Trophoblast cell (in vitro differentiated cells and primary cell): ENCODE results near the gene IGSF9.
"Not testable (repeated sequence)": the region's sequence is repeated elsewhere in the genome, so short reads cannot be mapped to it uniquely, and the experiment has no call there.

Experiments
- DNase-seq, 2 donors: peaks; one replicate each; pipeline ENCODE4 v3.0.0-alpha.2; 2016
- H2AFZ ChIP-seq: 2 replicates; pipeline ENCODE4 v1.6.1; 2013; ENCODE audit warnings: low read length, moderate library complexity, mild to moderate bottlenecking; ENCODE audit not compliant: insufficient read depth, poor library complexity
- H2AK5ac ChIP-seq: 2 replicates; pipeline ENCODE4 v1.6.1; 2013; ENCODE audit warnings: mild to moderate bottlenecking, low read length
- H2BK120ac ChIP-seq: 2 replicates; pipeline ENCODE4 v1.6.1; 2013; ENCODE audit warnings: low read length, mild to moderate bottlenecking, moderate library complexity; ENCODE audit not compliant: insufficient read depth, poor library complexity
- H2BK12ac ChIP-seq: 2 replicates; pipeline ENCODE4 v1.6.1; 2013; ENCODE audit warnings: mild to moderate bottlenecking, low read length, moderate library complexity
- H2BK5ac ChIP-seq: 2 replicates; pipeline ENCODE4 v1.6.1; 2013; ENCODE audit warnings: low read length, low read depth, moderate library complexity, mild to moderate bottlenecking; ENCODE audit not compliant: poor library complexity
- H3K14ac ChIP-seq: 2 replicates; pipeline ENCODE4 v1.6.1; 2013; ENCODE audit warnings: mild to moderate bottlenecking, low read length
- H3K18ac ChIP-seq: 2 replicates; pipeline ENCODE4 v1.6.1; 2013; ENCODE audit warnings: mild to moderate bottlenecking, low read length
- H3K23ac ChIP-seq: 2 replicates; pipeline ENCODE4 v1.6.1; 2013; ENCODE audit warnings: low read length
- H3K27ac ChIP-seq: 2 replicates; pipeline ENCODE4 v1.5.1; 2013; ENCODE audit warnings: low read depth, mild to moderate bottlenecking, inconsistent platforms, low read length, moderate library complexity
- H3K27me3 ChIP-seq: 2 replicates; pipeline ENCODE4 v1.6.1; 2013; ENCODE audit warnings: inconsistent platforms, mild to moderate bottlenecking, low read length, moderate library complexity; ENCODE audit not compliant: insufficient read depth
- H3K36me3 ChIP-seq, 2 experiments: 1 replicate in 1 of 2; 2 replicates in 1 of 2; pipeline ENCODE4 v1.6.1; 2013; ENCODE audit warnings: low read length in 2 of 2, mild to moderate bottlenecking in 2 of 2, moderate library complexity in 1 of 2; ENCODE audit not compliant: insufficient read depth in 2 of 2, control insufficient read depth in 1 of 2
- H3K4ac ChIP-seq: 2 replicates; pipeline ENCODE4 v1.6.1; 2013; ENCODE audit warnings: low read depth, mild to moderate bottlenecking, low read length, moderate library complexity
- H3K4me1 ChIP-seq, 2 experiments: 1 replicate in 1 of 2; 2 replicates in 1 of 2; pipeline ENCODE4 v1.6.1; 2013; ENCODE audit warnings: low read length in 2 of 2, mild to moderate bottlenecking in 2 of 2, moderate library complexity in 1 of 2; ENCODE audit not compliant: insufficient read depth in 2 of 2, control insufficient read depth in 1 of 2
- H3K4me2 ChIP-seq: 2 replicates; pipeline ENCODE4 v1.6.1; 2013; ENCODE audit warnings: inconsistent platforms, mild to moderate bottlenecking, low read length, moderate library complexity
- H3K4me3 ChIP-seq: 2 replicates; pipeline ENCODE4 v1.5.1; 2013; ENCODE audit warnings: mild to moderate bottlenecking, low read depth, low read length, inconsistent platforms
- H3K79me1 ChIP-seq: one replicate; pipeline ENCODE4 v1.6.1; 2013; ENCODE audit warnings: low read length
- H3K79me2 ChIP-seq: 2 replicates; pipeline ENCODE4 v1.6.1; 2013; ENCODE audit warnings: low read length, mild to moderate bottlenecking; ENCODE audit not compliant: control insufficient read depth, insufficient read depth, poor library complexity
- H3K9ac ChIP-seq: 2 replicates; pipeline ENCODE4 v1.6.1; 2013; ENCODE audit warnings: mild to moderate bottlenecking, low read length
- H3K9me3 ChIP-seq: 2 replicates; pipeline ENCODE4 v1.6.1; 2013; ENCODE audit warnings: low read depth, mild to moderate bottlenecking, control low read depth, inconsistent platforms, low read length; ENCODE audit not compliant: insufficient read depth
- H4K12ac ChIP-seq: 2 replicates; pipeline ENCODE4 v1.6.1; 2013; ENCODE audit warnings: low read depth, mild to moderate bottlenecking, low read length, moderate library complexity
- H4K8ac ChIP-seq: 2 replicates; pipeline ENCODE4 v1.6.1; 2013; ENCODE audit warnings: low read depth, mild to moderate bottlenecking, low read length, moderate library complexity
- H4K91ac ChIP-seq: one replicate; pipeline ENCODE4 v1.6.1; 2013; ENCODE audit warnings: low read depth, mild to moderate bottlenecking, low read length, moderate library complexity
- WGBS: extraction: QIAGEN DNeasy Blood & Tissue Kit; methylation state at CpG from one replicate; pipeline ENCODE4 v1.1.7; 2013; ENCODE audit warnings: missing lambda C conversion rate; ENCODE audit not compliant: insufficient read length, insufficient coverage; ENCODE audit errors: extremely low coverage; 5-methylcytosine and 5-hydroxymethylcytosine counted together

IGSF9 gene

DNA sequence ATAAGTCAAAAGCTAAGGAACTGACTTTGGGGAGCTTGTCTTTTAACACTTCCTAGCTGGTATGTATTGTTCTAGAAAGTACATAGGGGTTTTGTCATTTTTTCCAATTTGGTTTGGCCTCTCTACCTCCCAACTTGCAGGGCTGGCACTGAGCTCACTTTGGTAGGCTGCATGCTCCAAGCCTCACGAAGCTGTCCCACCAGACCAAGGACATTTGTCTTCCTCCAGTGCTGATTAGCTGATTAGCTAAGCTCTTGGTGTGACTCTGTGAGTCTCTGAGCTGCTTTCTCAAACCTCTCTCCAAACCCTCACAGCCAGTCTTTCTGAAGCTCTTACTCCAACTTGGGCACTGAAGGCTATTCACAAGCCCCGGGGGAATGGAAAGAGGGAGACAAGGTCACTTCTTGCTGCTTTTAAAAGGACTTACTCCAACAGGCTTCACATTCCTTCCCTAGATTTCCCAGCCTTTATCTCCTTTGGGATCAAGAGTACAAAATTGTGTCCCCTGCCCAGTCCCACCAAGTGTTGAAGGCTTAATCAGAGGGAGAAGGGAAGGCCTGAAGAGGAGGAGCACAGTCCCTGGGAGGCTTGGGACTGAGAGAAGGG lies 44.6 kb downstream of the IGSF9 start:
- Histone ChIP-seq H4K91ac (peak overlapping the region; percentile 94), H3K4me3 (no peak overlapping the region), H2AK5ac (no peak overlapping the region), H3K9ac (no peak overlapping the region), H3K23ac (no peak overlapping the region), H3K14ac (peak overlapping the region; percentile 73), H2AFZ (peak overlapping the region; percentile 40), H3K27me3 (no peaks in the 10 kb centered on the region), H3K4ac (peak overlapping the region; percentile 69), H4K12ac (no peak overlapping the region), H3K4me1 (peaks cover 14 to 22% of the 10 kb centered on the region in 2 experiments), H2BK12ac (peak overlapping the region; percentile 69), H3K4me2 (peak overlapping the region; percentile 64), H3K18ac (peak overlapping the region; percentile 82), H4K8ac (peak overlapping the region; percentile 77), H2BK120ac (peak overlapping the region; percentile 91), H3K36me3 (no peaks in the 10 kb centered on the region), H3K79me1 (peaks cover 21% of the 10 kb centered on the region), H3K27ac (peak overlapping the region; percentile 88), H3K79me2 (no peaks in the 10 kb centered on the region), H3K9me3 (no peaks in the 10 kb centered on the region), H2BK5ac (peak overlapping the region; percentile 90)
- peak in 1 of 2 donors; percentile 53 for DNase-seq
- no CpG with 5 or more reads among the region's 2 CpGs for WGBS

- H3K4me2 ChIP-seq, result peak within 1 kb of the TSS; percentile 64
- peak within 1 kb of the TSS; percentile 96 for H2BK5ac ChIP-seq
- no peaks in the 10 kb centered on the region for H3K27me3 ChIP-seq
- peak within 1 kb of the TSS; percentile 73 for H2AK5ac ChIP-seq
- peak within 1 kb of the TSS; percentile 69 for H3K4ac ChIP-seq
- DNase-seq, result peak; percentile 96 to 97
- H4K12ac ChIP-seq, result peak within 1 kb of the TSS; percentile 37
- peak within 1 kb of the TSS; percentile 94 for H4K91ac ChIP-seq
- peaks cover 21% of the 10 kb centered on the region for H3K79me1 ChIP-seq
- peak within 1 kb of the TSS; percentile 40 for H2AFZ ChIP-seq
- H3K79me2 ChIP-seq, result no peaks in the 10 kb centered on the region
- H3K14ac ChIP-seq, result peak within 1 kb of the TSS; percentile 87
- H3K23ac ChIP-seq, result no peak within 1 kb of the TSS
- H3K18ac ChIP-seq, result peak within 1 kb of the TSS; percentile 82
- no peaks in the 10 kb centered on the region for H3K36me3 ChIP-seq
- no peak within 1 kb of the TSS for H3K9ac ChIP-seq
- H2BK120ac ChIP-seq, result peak within 1 kb of the TSS; percentile 92
- no CpG with 5 or more reads among the region's 30 CpGs for WGBS
- peaks cover 14 to 22% of the 10 kb centered on the region in 2 experiments for H3K4me1 ChIP-seq
- H2BK12ac ChIP-seq, result peak within 1 kb of the TSS; percentile 93
- peak within 1 kb of the TSS; percentile 86 for H4K8ac ChIP-seq
- H3K9me3 ChIP-seq, result no peaks in the 10 kb centered on the region
- H3K27ac ChIP-seq, result peak within 1 kb of the TSS; percentile 88
- no peak within 1 kb of the TSS for H3K4me3 ChIP-seq
Observed at GRCh38 chr1:159900086-159900680, 45.2 kb downstream of the IGSF9 start, which contains the start of gene CFAP45. Gene CFAP45, minus strand, starts transcription at chr1:159900165. Its CDS starts 67 bp downstream, at chr1:159900098.

DNA sequence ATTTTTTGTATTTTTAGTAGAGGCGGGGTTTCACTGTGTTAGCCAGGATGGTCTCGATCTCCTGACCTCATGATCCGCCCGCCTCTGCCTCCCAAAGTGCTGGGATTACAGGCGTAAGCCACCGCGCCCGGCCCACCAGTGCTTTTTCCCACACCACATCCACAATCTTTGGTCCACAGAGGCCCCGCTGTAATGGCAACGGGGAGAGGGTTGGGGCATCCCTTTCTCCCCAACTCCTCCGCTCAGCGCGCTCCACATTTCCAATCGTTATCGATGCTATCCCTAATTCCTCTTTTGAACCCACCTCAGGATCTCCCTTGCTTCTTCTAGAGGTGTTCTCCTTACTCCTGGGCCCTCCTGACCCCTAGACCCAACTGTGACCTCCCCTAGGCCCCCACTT lies 45.8 kb downstream of the IGSF9 start:
- no CpG with 5 or more reads among the region's 15 CpGs for WGBS
- Histone ChIP-seq H2BK120ac (peak overlapping the region; percentile 16), H4K91ac (peak overlapping the region; percentile 36), H3K79me1 (peaks cover 21% of the 10 kb centered on the region), H3K4me1 (peaks cover 14 to 22% of the 10 kb centered on the region in 2 experiments), H3K4me2 (peak overlapping the region; percentile 43), H2BK12ac (peak overlapping the region; percentile 46), H3K18ac (peak overlapping the region; percentile 8), H3K4ac (peak overlapping the region; percentile 5), H3K14ac (peak overlapping the region; percentile 38), H4K8ac (peak overlapping the region; percentile 3), H2BK5ac (peak overlapping the region; percentile 34), H3K27ac (peak overlapping the region; percentile 88), H2AFZ (peak overlapping the region; percentile 6)
- H3K36me3 ChIP-seq, H3K23ac ChIP-seq, H2AK5ac ChIP-seq, DNase-seq, H3K4me3 ChIP-seq, H3K79me2 ChIP-seq, H3K9me3 ChIP-seq, H3K9ac ChIP-seq, H4K12ac ChIP-seq, H3K27me3 ChIP-seq: not testable (repeated sequence)

DNA sequence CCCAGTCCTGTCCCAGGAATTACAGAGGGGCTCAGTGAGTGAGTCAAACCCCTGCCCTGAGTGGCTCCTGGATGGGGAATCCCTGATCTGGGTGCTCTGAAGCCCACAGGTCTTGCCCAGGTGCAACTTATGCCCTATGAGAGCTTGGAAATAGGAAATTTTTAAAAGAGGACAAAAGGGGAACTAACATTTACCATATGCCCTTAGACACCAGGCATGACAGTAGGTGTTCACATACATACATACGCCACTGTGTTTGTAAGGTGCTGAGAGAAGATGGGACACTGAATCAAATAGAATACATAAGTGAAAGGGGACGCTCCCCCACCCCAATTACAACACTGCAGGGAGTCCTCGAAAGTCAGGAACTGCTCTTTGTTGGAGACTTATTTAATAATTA lies 46.9 kb downstream of the IGSF9 start:
- no peak overlapping the region for H3K4ac ChIP-seq
- no peaks in the 10 kb centered on the region for H3K79me2 ChIP-seq
- H3K79me1 ChIP-seq, result peaks cover 21% of the 10 kb centered on the region
- no peak overlapping the region for H3K23ac ChIP-seq
- peaks cover 14 to 22% of the 10 kb centered on the region in 2 experiments for H3K4me1 ChIP-seq
- H3K18ac ChIP-seq, result no peak overlapping the region
- no peak overlapping the region for H4K8ac ChIP-seq
- H3K9ac ChIP-seq, result no peak overlapping the region
- H2BK5ac ChIP-seq, result no peak overlapping the region
- H4K12ac ChIP-seq, result no peak overlapping the region
- no peak overlapping the region for H3K4me2 ChIP-seq
- H2AK5ac ChIP-seq, result no peak overlapping the region
- H2AFZ ChIP-seq, result no peak overlapping the region
- H3K27ac ChIP-seq, result no peak overlapping the region
- H3K36me3 ChIP-seq, result no peaks in the 10 kb centered on the region
- no peak overlapping the region for H3K14ac ChIP-seq
- H3K9me3 ChIP-seq, result no peaks in the 10 kb centered on the region
- H3K27me3 ChIP-seq, result no peaks in the 10 kb centered on the region
- no peak for DNase-seq
- no peak overlapping the region for H3K4me3 ChIP-seq
- H2BK12ac ChIP-seq, result no peak overlapping the region
- H2BK120ac ChIP-seq, result no peak overlapping the region
- WGBS, result no CpG with 5 or more reads among the region's 3 CpGs
- no peak overlapping the region for H4K91ac ChIP-seq
